HFF-Myc (cell line): ENCODE results near the gene SALL4.
"Not testable (repeated sequence)": the region's sequence is repeated elsewhere in the genome, so short reads cannot be mapped to it uniquely, and the experiment has no call there.

Experiments
- DNase-seq: peaks from one replicate; pipeline ENCODE4 v3.0.0-alpha.2; 2011; ENCODE audit warnings: low read depth; ENCODE audit errors: extremely low read depth
- H3K4me3 ChIP-seq: replicated peaks from 2 replicates; pipeline ENCODE4 v1.5.1; 2011; ENCODE audit warnings: low read depth, mild to moderate bottlenecking, control low read depth, low read length
- CTCF ChIP-seq: IDR thresholded peaks from 2 replicates; pipeline ENCODE4 v1.5.1; 2012; ENCODE audit warnings: mild to moderate bottlenecking, low read depth, low read length, control low read depth; ENCODE audit errors: missing control alignments

SALL4 gene

GRCh38 chr20:51784299-51784698 is 18.0 kb downstream of the SALL4 start:
- TF ChIP-seq CTCF: no peak
- H3K4me3 ChIP-seq: no peak overlapping the region
- DNase-seq: no peak

GRCh38 chr20:51778229-51778759 is 24.0 kb downstream of the SALL4 start:
- DNase-seq: not testable (repeated sequence)

GRCh38 chr20:51775241-51775640 is 27.1 kb downstream of the SALL4 start:
- no peak for TF ChIP-seq CTCF
- no peak overlapping the region for H3K4me3 ChIP-seq
- no peak for DNase-seq

More at GRCh38 chr20:51778229-51778759, 24.0 kb downstream of the SALL4 start:
- not testable (repeated sequence) for H3K4me3 ChIP-seq

GRCh38 chr20:51772236-51772635 is 30.1 kb downstream of the SALL4 start:
- no peak overlapping the region for H3K4me3 ChIP-seq
- no peak for TF ChIP-seq CTCF
- no peak for DNase-seq

- TF ChIP-seq CTCF: no peak
- DNase-seq: no peak
- H3K4me3 ChIP-seq: no peak overlapping the region
Measured at GRCh38 chr20:51769976-51770615, 32.2 kb downstream of the SALL4 start.

- DNase-seq: no peak
- no peak overlapping the region for H3K4me3 ChIP-seq
- TF ChIP-seq CTCF: no peak
Measured at GRCh38 chr20:51768759-51769517, 33.4 kb downstream of the SALL4 start.

GRCh38 chr20:51767867-51768758 is 34.2 kb downstream of the SALL4 start, which contains the start of gene ATP9A:
Gene ATP9A (minus strand): TSS chr20:51768390. CDS start chr20:51768369, 21 bp downstream.
- TF ChIP-seq CTCF: no peak
- DNase-seq: no peak
- H3K4me3 ChIP-seq: peak within 1 kb of the TSS; percentile 74
